SU-DHL-6 (cell line): Measurements from ENCODE around the gene NEK6.

Source experiments
- H2AFZ ChIP-seq: fragments of 200-600 bp; sonication (generic); 2 replicates; pipeline ENCODE4 v1.6.1; 2014; ENCODE audit warnings: low read depth, mild to moderate bottlenecking, moderate library complexity, mixed read lengths, antibody characterized with exemption, low read length; ENCODE audit not compliant: severe bottlenecking
- H3F3A ChIP-seq: fragments of 200-600 bp; shearing (Covaris generic); 2 replicates; pipeline ENCODE4 v1.6.0; 2016; ENCODE audit warnings: antibody characterized with exemption, mild to moderate bottlenecking; ENCODE audit not compliant: insufficient read depth
- H3K27ac ChIP-seq: fragments of 200-600 bp; sonication (generic); 2 replicates; pipeline ENCODE4 v1.5.1; 2016; ENCODE audit warnings: low read depth, mild to moderate bottlenecking, low read length, moderate library complexity, mixed read lengths
- H3K27me3 ChIP-seq: fragments of 200-600 bp; sonication (generic), shearing (Covaris generic); 2 replicates; pipeline ENCODE4 v1.6.0; 2014; ENCODE audit warnings: mild to moderate bottlenecking, low read length
- H3K36me3 ChIP-seq: fragments of 200-600 bp; sonication (generic); 2 replicates; pipeline ENCODE4 v1.6.1; 2014; ENCODE audit warnings: mild to moderate bottlenecking, low read length, mixed read lengths
- H3K4me2 ChIP-seq: fragments of 300-600, 200-600 bp; shearing (Covaris generic), sonication (generic); 2 replicates; pipeline ENCODE4 v1.6.0; 2014; ENCODE audit warnings: low read length, low read depth, mild to moderate bottlenecking; ENCODE audit not compliant: poor library complexity, severe bottlenecking
- H3K4me3 ChIP-seq: fragments of 200-600 bp; sonication (generic); 2 replicates; pipeline ENCODE4 v1.5.1; 2014; ENCODE audit warnings: antibody characterized with exemption, low read length, mild to moderate bottlenecking, mixed read lengths; ENCODE audit not compliant: insufficient read depth, poor library complexity, severe bottlenecking
- H3K79me2 ChIP-seq: fragments of 200-600 bp; sonication (generic); 2 replicates; pipeline ENCODE4 v1.6.1; 2014; ENCODE audit warnings: mild to moderate bottlenecking, low read length, moderate library complexity; ENCODE audit not compliant: insufficient read depth
- H3K9ac ChIP-seq: fragments of 200-600 bp; sonication (generic); 2 replicates; pipeline ENCODE4 v1.7.0; 2014; ENCODE audit warnings: mild to moderate bottlenecking, low read length
- H3K9me2 ChIP-seq: fragments of 200-600 bp; sonication (generic); replicated peaks from 2 replicates; pipeline ENCODE4 v1.6.1; 2014; ENCODE audit warnings: low read length; ENCODE audit not compliant: insufficient read depth
- H3K9me3 ChIP-seq: fragments of 200-600 bp; sonication (generic); 2 replicates; pipeline ENCODE4 v1.6.1; 2014; ENCODE audit warnings: low read length, mixed read lengths; ENCODE audit not compliant: insufficient read depth
- H4K20me1 ChIP-seq: fragments of 200-600 bp; sonication (generic); 2 replicates; pipeline ENCODE4 v1.6.1; 2014; ENCODE audit warnings: low read depth, mild to moderate bottlenecking, antibody characterized with exemption, low read length, moderate library complexity, mixed read lengths
- CTCF ChIP-seq: fragments of 200-600 bp; sonication (generic); IDR thresholded peaks from one replicate; pipeline ENCODE4 v1.5.1; 2017; ENCODE audit warnings: antibody characterized with exemption, mild to moderate bottlenecking, low read length, moderate library complexity; ENCODE audit not compliant: insufficient read depth, poor library complexity, severe bottlenecking
- EZH2phosphoT487 ChIP-seq: fragments of 200-600 bp; sonication (generic), shearing (Covaris generic); conservative IDR thresholded peaks from 2 replicates; pipeline ENCODE4 v1.6.1; 2018; ENCODE audit warnings: mild to moderate bottlenecking, antibody characterized with exemption, low read length, moderate library complexity, mixed read lengths

Gene NEK6

GRCh38 chr9:124297551-124297901 lies 39.8 kb downstream of the NEK6 start:
- Histone ChIP-seq H3K4me3 (no peak overlapping the region), H3K9ac (no peak overlapping the region), H4K20me1 (peaks cover 14% of the 10 kb centered on the region; the same call in 1 of the 2 replicates), H3K79me2 (peaks cover 100% of the 10 kb centered on the region), H3K36me3 (no peaks in the 10 kb centered on the region), H3K27me3 (no peaks in the 10 kb centered on the region), H3K27ac (no peak overlapping the region), H2AFZ (no peak overlapping the region), H3K9me2 (no peaks in the 10 kb centered on the region), H3F3A (no peaks in the 10 kb centered on the region), H3K9me3 (no peaks in the 10 kb centered on the region), H3K4me2 (no peak overlapping the region)
- TF ChIP-seq EZH2phosphoT487: no peak
- TF ChIP-seq CTCF: no peak

GRCh38 chr9:124297915-124298645 lies 40.3 kb downstream of the NEK6 start:
- no peaks in the 10 kb centered on the region for H3K9me3 ChIP-seq
- H3K9ac ChIP-seq: no peak overlapping the region
- no peak overlapping the region for H2AFZ ChIP-seq
- H3K27me3 ChIP-seq: no peaks in the 10 kb centered on the region
- H3K4me3 ChIP-seq: no peak overlapping the region
- H3K36me3 ChIP-seq: no peaks in the 10 kb centered on the region
- H4K20me1 ChIP-seq: peaks cover 14% of the 10 kb centered on the region; the same call in 1 of the 2 replicates
- no peaks in the 10 kb centered on the region for H3F3A ChIP-seq
- no peak overlapping the region for H3K27ac ChIP-seq
- TF ChIP-seq EZH2phosphoT487 (no peak), CTCF (no peak)
- no peak overlapping the region for H3K4me2 ChIP-seq
- H3K79me2 ChIP-seq: peaks cover 100% of the 10 kb centered on the region
- H3K9me2 ChIP-seq: no peaks in the 10 kb centered on the region

- Histone ChIP-seq H4K20me1 (peaks cover 14% of the 10 kb centered on the region; the same call in 1 of the 2 replicates), H3K27ac (no peak overlapping the region), H2AFZ (no peak overlapping the region), H3K4me3 (no peak overlapping the region), H3K36me3 (no peaks in the 10 kb centered on the region), H3K9me2 (no peaks in the 10 kb centered on the region), H3K9ac (no peak overlapping the region), H3K4me2 (no peak overlapping the region), H3K9me3 (no peaks in the 10 kb centered on the region), H3F3A (no peaks in the 10 kb centered on the region), H3K27me3 (no peaks in the 10 kb centered on the region), H3K79me2 (peaks cover 100% of the 10 kb centered on the region)
- TF ChIP-seq CTCF (no peak), EZH2phosphoT487 (no peak)
Observed at GRCh38 chr9:124298646-124299235, 41.0 kb downstream of the NEK6 start.
